Measurements from ENCODE around the gene MTUS2.

Gene MTUS2

GRCh38 chr13:29046588-29046987, 226.4 kb downstream of the MTUS2 start:
- no peak for DNase-seq

DNA sequence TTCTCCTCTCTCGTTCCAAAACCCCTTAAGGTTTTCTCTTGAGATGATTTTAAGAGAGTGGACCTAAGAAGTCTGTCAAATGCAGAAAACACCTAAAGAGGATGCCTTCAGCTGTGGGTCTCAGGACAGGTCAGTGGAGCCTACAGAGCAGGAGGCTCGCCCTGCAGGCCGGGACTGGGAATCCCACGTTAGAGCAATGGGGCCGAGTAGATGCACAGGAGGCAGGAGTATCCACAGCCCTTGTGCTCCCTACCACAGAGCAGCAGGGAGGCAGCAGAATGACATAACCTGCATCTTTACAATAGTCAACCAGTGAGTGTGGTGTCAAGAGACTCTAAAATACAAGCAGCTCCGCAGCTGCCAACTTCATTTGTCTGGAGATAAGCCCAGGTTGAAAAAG, 229.4 kb downstream of the MTUS2 start:
- no peak for DNase-seq

- no peak for DNase-seq
These were observed 230.6 kb downstream of the MTUS2 start for GRCh38 chr13:29050719-29051118.

- DNase-seq, result no peak
These were observed 239.7 kb downstream of the MTUS2 start for GRCh38 chr13:29059800-29060199.

DNA sequence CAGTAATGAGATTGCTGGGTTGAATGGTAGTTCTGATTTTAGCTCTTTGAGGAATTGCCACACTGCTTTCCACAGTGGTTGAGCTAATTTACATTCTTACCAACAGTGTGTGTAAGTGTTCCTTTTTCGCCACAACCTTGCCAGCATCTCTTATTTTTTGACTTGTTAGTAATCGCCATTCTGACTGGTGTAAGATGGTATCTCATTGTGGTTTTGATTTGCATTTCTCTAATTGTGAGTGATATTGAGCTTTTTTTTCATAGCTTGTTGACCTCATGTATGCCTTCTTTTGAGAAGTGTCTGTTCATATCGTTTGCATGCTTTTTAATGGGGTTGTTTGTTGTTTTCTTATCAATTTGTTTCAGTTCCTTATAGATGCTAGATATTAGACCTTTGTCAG, 245.0 kb downstream of the MTUS2 start:
- DNase-seq, result no peak

DNA sequence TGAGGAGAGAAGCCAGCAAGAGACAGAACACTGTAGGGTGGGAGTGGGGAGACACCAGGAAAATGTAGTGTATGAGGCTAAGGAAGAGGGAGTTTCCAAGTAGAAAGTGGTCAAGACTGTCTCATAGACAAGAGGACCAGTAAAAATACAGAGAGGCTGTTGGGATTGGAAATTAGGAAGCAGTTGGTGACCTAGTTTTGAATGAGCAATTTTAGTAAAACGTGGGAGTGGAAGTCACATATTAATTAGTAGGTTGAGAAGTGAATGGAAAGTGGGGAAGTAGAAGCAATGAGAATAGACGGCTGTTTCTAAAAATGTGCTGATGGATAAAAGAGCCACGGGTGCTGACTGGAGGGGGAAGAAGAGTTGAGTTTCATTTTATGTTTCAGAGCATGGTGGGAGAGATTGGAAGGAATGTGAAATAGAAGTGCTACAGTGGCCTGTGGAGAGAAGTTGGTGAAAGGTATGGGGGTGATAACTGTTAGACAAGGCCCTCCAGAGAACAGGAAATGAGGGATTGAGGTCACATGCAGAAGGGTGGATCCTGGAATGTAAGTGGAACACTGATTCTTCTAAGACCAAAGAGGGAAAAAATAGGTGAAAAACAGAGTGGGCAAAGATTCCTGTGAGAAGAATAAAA, 247.3 kb downstream of the MTUS2 start:
- no peak for DNase-seq

GRCh38 chr13:29073755-29074154, 253.6 kb downstream of the MTUS2 start:
- no peak for DNase-seq

DNA sequence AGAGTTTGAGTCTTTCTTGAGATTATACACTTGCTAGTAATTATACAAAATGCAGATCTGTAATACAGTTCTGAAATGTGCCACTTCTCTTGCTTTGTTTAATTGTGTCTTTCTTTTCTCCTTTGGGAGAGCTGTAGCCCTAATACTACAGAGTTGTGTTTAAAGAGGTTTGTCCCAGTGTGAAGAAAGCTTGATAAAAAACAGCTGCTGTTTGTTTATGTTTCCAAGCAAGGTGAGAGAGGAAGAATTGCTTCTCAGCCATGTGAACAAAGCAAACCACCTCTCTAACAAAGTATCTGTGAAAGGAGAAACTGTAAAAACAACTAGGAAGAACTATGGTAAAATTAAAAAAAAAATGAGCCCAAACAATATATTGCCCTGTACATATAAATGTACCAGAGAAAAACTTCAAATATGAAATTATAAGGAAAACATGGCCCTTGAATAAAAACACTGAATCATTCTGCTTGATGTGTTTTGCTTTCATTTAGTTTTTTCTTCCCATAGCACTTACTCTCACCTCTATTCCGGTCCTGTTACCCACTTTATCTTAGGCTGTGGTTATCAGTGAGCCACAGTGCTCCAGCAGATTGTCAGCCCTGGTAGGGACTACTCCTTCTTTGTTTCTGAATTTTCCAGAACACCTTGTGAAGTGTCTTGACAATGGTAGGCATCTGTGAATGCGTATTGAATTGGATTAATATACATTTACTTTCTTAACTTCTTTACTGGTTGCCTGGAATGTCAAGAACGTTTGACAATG, 257.1 kb downstream of the MTUS2 start:
- DNase-seq, result no peak

GRCh38 chr13:29081036-29081435, 260.9 kb downstream of the MTUS2 start:
- no peak for DNase-seq

DNA sequence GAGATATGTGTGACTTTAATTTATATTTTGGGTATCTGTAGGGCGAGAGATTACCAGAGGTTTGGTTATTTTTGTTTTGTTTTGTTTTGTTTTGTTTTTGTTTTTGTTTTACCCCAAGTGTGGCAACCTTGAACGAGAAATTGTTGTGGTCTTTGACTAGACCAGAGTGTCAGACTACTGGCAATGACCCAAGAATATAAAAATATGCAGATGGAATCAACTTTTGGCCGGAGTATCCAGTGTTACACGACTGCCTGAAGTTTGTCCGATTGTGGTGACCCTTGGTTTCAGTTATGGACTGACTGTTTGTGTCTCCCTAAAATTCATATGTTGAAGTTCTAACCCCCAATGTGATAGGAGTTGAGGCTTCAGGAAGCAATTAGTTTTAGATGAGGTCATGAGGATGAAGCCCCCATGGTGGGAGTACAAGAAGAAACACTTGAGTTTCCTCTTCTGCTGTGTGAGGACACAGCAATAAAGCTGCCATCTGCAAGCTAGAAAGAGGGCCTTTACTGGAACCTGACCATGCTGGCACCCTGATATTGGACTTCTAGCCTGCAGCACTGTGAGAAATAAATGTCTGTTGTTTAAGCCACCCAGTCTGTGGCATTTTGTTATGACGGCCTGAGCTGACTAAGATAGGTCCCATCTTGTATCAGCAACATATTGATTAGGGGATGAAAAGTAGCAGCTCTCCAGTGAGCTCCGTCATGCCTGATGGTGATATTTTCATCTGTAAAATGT, 261.7 kb downstream of the MTUS2 start:
- no peak for DNase-seq

GRCh38 chr13:29099781-29100406, 279.8 kb downstream of the MTUS2 start:
- DNase-seq, result no peak

GRCh38 chr13:29100758-29101157, 280.6 kb downstream of the MTUS2 start:
- no peak for DNase-seq

- no peak for DNase-seq
These were observed 281.3 kb downstream of the MTUS2 start for GRCh38 chr13:29101409-29101808.

- no peak for DNase-seq
These were observed 281.8 kb downstream of the MTUS2 start for GRCh38 chr13:29101905-29102304.

GRCh38 chr13:29103065-29103800, 283.1 kb downstream of the MTUS2 start:
- DNase-seq, result no peak

- DNase-seq, result no peak
These were observed 284.3 kb downstream of the MTUS2 start for GRCh38 chr13:29104461-29104860.

GRCh38 chr13:29105779-29106178, 285.6 kb downstream of the MTUS2 start:
- DNase-seq, result no peak

GRCh38 chr13:29106651-29107050, 286.5 kb downstream of the MTUS2 start:
- no peak for DNase-seq

DNA sequence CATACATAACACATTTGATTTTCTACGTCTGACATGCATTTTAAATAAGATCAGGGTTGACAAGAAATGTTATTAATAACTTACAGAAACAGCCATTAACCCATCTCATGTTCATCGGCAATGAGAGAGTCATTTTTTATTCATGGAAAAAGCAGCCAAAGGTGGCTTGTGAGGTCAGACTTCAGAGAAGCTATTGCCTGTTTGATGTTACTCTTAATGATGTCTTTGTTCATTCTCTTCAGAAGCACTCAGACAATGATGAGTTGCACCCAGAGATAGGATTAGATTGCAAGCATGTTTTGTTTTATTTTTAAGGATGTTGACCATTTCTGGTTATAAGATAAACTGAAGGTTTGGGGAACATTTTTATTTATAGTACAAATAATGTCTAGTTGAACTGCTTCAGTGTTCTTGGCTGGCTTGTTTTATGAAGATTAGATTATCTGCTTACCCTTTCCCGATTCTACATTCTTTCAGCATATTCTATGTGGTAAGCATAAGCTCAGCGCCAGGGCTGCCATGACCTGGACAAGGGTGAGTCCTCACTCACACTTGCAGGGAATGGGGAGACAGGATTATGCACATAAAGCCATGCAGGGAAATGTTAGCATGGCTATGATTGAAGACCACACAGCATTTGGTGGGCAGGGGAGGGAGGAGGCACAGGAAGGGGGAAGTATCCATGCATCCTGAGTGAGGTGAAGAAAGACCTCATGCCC, 288.1 kb downstream of the MTUS2 start:
- no peak for DNase-seq

DNA sequence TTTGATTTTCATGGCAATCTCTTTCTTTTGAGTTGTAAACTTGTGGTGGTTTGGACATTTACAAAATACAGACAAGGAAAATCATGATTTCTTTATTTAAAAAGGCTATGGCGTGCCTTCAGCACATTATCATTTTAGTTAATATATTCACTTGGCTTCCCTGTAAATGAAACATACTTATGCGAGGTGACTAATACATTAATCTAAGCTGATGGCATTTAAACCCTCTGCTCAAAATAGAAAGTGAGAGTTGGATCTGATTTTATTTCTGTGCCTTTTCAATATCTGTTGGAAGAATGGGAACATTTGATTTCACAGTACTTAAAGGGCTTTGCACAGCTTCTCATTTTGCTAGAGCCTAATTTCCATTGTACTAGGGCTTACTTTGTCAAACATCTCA, 289.8 kb downstream of the MTUS2 start:
- DNase-seq, result no peak

DNA sequence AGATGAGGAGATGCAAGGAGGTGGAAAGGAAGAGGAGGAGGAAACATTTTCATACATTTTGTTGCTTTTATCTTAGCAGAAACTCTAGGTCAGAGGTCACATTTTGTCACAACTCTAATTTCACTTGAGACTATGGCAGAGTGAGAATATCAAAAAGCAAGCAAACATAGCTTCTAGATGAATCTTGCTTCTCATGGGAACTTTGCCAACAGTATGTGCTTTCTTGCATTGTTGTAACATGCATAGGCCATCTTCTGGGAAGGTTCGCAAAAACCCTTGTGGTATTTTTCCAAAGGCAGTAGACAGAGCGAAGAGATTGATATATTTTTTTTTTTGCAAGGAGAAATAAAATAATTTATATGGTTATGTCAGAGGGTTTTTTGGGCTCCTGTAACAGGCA, 291.3 kb downstream of the MTUS2 start:
- DNase-seq, result no peak

DNA sequence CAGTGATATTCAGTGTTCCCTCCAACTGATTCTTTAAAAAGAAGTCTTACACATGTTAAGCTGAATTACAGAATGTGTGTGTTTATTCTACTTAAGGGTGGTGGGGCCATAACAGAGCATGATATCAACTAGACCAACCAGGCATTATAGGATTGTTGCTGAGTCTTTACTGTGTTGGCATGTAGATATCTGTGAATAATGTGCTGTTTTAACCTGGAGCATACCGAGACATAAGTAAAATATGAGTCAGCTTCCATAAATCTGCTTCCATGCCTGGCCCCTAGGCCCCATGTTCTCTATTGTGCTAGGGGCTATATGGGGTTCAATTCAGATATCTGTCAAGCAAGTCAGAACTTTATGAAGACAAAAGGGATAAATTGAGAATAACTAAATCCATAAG, 295.7 kb downstream of the MTUS2 start:
- DNase-seq, result no peak
